PC-9 (cell line): ENCODE data around the gene ICAM2. TPM values are rescaled to one million over a fixed set of nuclear protein-coding genes. Genes with fewer than 3 reads are reported as not detected.

ENCODE experiments used
- BruUV-seq: library from RNA; stranded (reverse); fragments of 400-500 nt; replicated peaks from 2 replicates; lab custom pipeline; 2021; lab: Mats Ljungman, UMichigan
- CTCF ChIA-PET: fragments of 300-600 bp; sonication (Branson Sonifier 250); formaldehyde crosslinking; loops from one replicate; lab custom pipeline; 2022; ENCODE audit warnings: antibody characterized with exemption; lab: Charles Lee
- POLR2A ChIA-PET: fragments of 300-600 bp; sonication (Branson Sonifier 250); formaldehyde crosslinking; loops from one replicate; lab custom pipeline; 2022; ENCODE audit warnings: antibody characterized with exemption; ENCODE audit not compliant: unreplicated experiment; lab: Charles Lee
- DNase-seq, 2 experiments: peaks; one replicate each; pipeline versions ENCODE4 v3.0.0 to v3.0.0-alpha.2; 2015 to 2022; ENCODE audit warnings: mixed read lengths in 1 of 2
- H2AFZ ChIP-seq: fragments of 200-600 bp; sonication (generic); 2 replicates; pipeline ENCODE4 v1.8.1; 2017; ENCODE audit warnings: antibody characterized with exemption
- H3F3A ChIP-seq: fragments of 200-600 bp; sonication (generic); 2 replicates; pipeline ENCODE4 v1.8.1; 2017; ENCODE audit warnings: antibody characterized with exemption, mild to moderate bottlenecking, low read depth; ENCODE audit not compliant: insufficient read depth
- H3K27ac ChIP-seq: fragments of 200-600 bp; sonication (generic); 2 replicates; pipeline ENCODE4 v1.6.1; 2016; ENCODE audit warnings: mixed run types
- H3K27me3 ChIP-seq: fragments of 200-600 bp; sonication (generic); 2 replicates; pipeline ENCODE4 v1.6.1; 2016; ENCODE audit warnings: low read depth, mixed run types; ENCODE audit not compliant: insufficient read depth
- H3K36me3 ChIP-seq: fragments of 200-600 bp; sonication (generic); 2 replicates; pipeline ENCODE4 v1.6.1; 2016; ENCODE audit warnings: low read depth, mixed run types
- H3K4me1 ChIP-seq: fragments of 200-600 bp; sonication (generic); replicated peaks from 2 replicates; pipeline ENCODE4 v1.6.1; 2016; ENCODE audit warnings: mixed run types; ENCODE audit not compliant: insufficient read depth
- H3K4me2 ChIP-seq: fragments of 200-600 bp; sonication (generic); 2 replicates; pipeline ENCODE4 v1.6.1; 2017; ENCODE audit warnings: mixed run types
- H3K4me3 ChIP-seq: fragments of 200-600 bp; sonication (generic); 2 replicates; pipeline ENCODE4 v1.6.1; 2016; ENCODE audit warnings: mixed run types
- H3K79me2 ChIP-seq: fragments of 200-600 bp; sonication (generic); 2 replicates; pipeline ENCODE4 v1.6.1; 2017; ENCODE audit warnings: low read depth, mixed run types
- H3K9me2 ChIP-seq: fragments of 200-600 bp; sonication (generic); 2 replicates; pipeline ENCODE4 v1.8.1; 2017; ENCODE audit warnings: mild to moderate bottlenecking; ENCODE audit not compliant: insufficient read depth
- H3K9me3 ChIP-seq: fragments of 200-600 bp; sonication (generic); 2 replicates; pipeline ENCODE4 v1.8.1; 2016; ENCODE audit warnings: low read depth; ENCODE audit not compliant: insufficient read depth
- H4K20me1 ChIP-seq: fragments of 200-600 bp; sonication (generic); 2 replicates; pipeline ENCODE4 v1.8.1; 2017; ENCODE audit not compliant: insufficient read depth
- CTCF ChIP-seq: fragments of 200-600 bp; sonication (generic); conservative IDR thresholded peaks from 2 replicates; pipeline ENCODE4 v1.6.1; 2017; ENCODE audit warnings: mixed run types, antibody characterized with exemption, mild to moderate bottlenecking, moderate library complexity
- EZH2 ChIP-seq: fragments of 200-600 bp; sonication (generic); IDR thresholded peaks from 2 replicates; pipeline ENCODE4 v1.8.0; 2017; ENCODE audit warnings: antibody characterized with exemption, low read depth
- intact Hi-C: fragments of 100-400 bp; cut with micrococcal nuclease; formaldehyde crosslinking; loops from one replicate; pipeline ENCODE4 v1.10.0; 2022; ENCODE audit not compliant: unreplicated experiment
- total RNA-seq: library from RNA; stranded (reverse); gene quantifications from 2 replicates; pipeline ENCODE4 v1.2.3, GENCODE V29; 2021

Gene ICAM2
- total RNA-seq, 1 experiment from 2014 or later = 7.8 TPM

- no peaks in the 10 kb centered on the region for H3K9me2 ChIP-seq
- H3K4me1 ChIP-seq = 0 out of 2 replicates have a peak, but pooled peaks cover 8% of the 10 kb centered on the region
- ChIA-PET POLR2A (interaction anchor here (0.6 kb wide), 1 partner anchor 34 kb away, joined by 3 read pairs; no protein-coding TSS in a partner anchor), CTCF (no interaction called here)
- H3K4me3 ChIP-seq = peak within 1 kb of the TSS; percentile 72
- peak within 1 kb of the TSS; percentile 83 for H3K4me2 ChIP-seq
- no TSS peak for BruUV-seq
- no peak within 1 kb of the TSS for H3K27ac ChIP-seq
- peak in 1 of 2 experiments; percentile 74 for DNase-seq
- no peak for TF ChIP-seq EZH2
- no peak for TF ChIP-seq CTCF
- peak within 1 kb of the TSS; percentile 86 for H2AFZ ChIP-seq
- intact Hi-C loops = no loop called here
- H3K27me3 ChIP-seq = peaks cover 20% of the 10 kb centered on the region
- no peaks in the 10 kb centered on the region for H3K79me2 ChIP-seq
- no peaks in the 10 kb centered on the region for H3K9me3 ChIP-seq
- no peaks in the 10 kb centered on the region for H4K20me1 ChIP-seq
- no peaks in the 10 kb centered on the region for H3K36me3 ChIP-seq
- H3F3A ChIP-seq = no peaks in the 10 kb centered on the region
These were observed 22.2 kb downstream of the ICAM2 start, which contains the start of gene PRR29 for GRCh38 chr17:63998050-63998720. PRR29 (plus strand) TSS chr17:63998351; CDS start chr17:63998365, 14 bp downstream.

- peak overlapping the region; percentile 72; the same call in 1 of the 2 replicates for H3K4me3 ChIP-seq
- BruUV-seq = no TSS peak
These were observed 22.9 kb downstream of the ICAM2 start for GRCh38 chr17:63997341-63998048.

More at GRCh38 chr17:63997341-63998048, 22.9 kb downstream of the ICAM2 start:
- Histone ChIP-seq H3K27ac (no peak overlapping the region), H4K20me1 (no peaks in the 10 kb centered on the region), H3K4me1 (0 out of 2 replicates have a peak, but pooled peaks cover 8% of the 10 kb centered on the region), H2AFZ (peak overlapping the region; percentile 86; the same call in 1 of the 2 replicates), H3K9me2 (no peaks in the 10 kb centered on the region), H3K27me3 (peaks cover 24% of the 10 kb centered on the region), H3F3A (no peaks in the 10 kb centered on the region), H3K9me3 (no peaks in the 10 kb centered on the region), H3K79me2 (no peaks in the 10 kb centered on the region), H3K4me2 (peak overlapping the region; percentile 83), H3K36me3 (no peaks in the 10 kb centered on the region)
- ChIA-PET CTCF (interaction anchor here (0.7 kb wide), 1 partner anchor 23 kb away, joined by 3 read pairs; the partner anchor contains the start of gene ICAM2), POLR2A (no interaction called here)
- no peak for TF ChIP-seq CTCF
- TF ChIP-seq EZH2 = no peak
- intact Hi-C loops = no loop called here
- DNase-seq = no peak
